ENCODE measurements around the gene IFNA5. TPM values are rescaled to one million over a fixed set of nuclear protein-coding genes. Genes with fewer than 3 reads are reported as not detected.

IFNA5 gene
- total and polyA plus RNA-seq, 2 donors (not counting 1 experiment from before 2014, with no cell fraction given): not detected

DNA sequence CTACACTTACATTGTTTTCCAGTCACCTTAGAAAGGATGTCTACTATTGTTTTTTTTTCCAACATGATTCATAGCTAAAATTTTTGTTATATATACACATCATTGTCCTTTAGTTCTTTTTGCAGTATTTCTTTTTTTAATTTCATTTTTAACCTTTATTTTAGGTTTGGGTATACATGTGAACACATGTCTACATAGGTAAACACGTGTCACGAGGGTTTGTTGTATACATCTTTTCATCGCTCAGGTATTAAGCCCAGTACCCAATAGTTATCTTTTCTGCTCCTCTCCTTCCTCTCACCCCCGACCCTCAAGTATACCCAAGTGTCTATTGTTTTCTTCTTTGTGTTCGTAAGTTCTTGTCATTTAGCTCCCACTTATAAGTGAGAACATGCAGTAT, 19.0 kb downstream of the IFNA5 start:
- H3K79me2 ChIP-seq (ENCODE audit: control insufficient read depth, insufficient read depth, low read length): no peaks in the 10 kb centered on the region
- H4K20me1 ChIP-seq (ENCODE audit: control insufficient read depth, extremely low read depth, insufficient read depth, low read length): no peaks in the 10 kb centered on the region

DNA sequence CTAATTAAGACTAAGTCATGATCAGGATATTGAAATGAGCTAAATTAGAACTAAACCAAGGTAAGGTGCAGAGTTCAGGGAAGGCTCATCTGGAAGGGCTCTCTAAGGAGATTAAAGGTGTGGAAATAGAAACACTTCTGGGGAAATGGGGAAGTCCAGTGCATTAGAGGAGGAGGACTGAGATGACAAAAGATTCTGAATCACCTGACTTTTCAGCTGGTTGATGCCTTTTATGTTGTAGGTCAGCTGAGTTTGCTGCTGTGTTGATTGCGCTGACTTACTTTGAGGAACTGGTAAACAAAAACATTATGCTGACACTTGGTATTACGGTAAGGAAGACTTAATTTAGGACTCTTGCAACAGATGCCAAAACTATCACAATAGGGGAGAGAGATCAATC, 23.8 kb downstream of the IFNA5 start:
- H2AFZ ChIP-seq (ENCODE audit: low read length): no peak overlapping the region
- H3K4me2 ChIP-seq (ENCODE audit: extremely low read depth, insufficient read depth, low read length): no peak overlapping the region
- H3K27ac ChIP-seq (ENCODE audit: insufficient read depth, low read length): no peak overlapping the region
- H3K36me3 ChIP-seq (ENCODE audit: control insufficient read depth, insufficient read depth, low read length): no peaks in the 10 kb centered on the region
- H3K27me3 ChIP-seq (ENCODE audit: control insufficient read depth, insufficient read depth, low read length): no peaks in the 10 kb centered on the region
- TF ChIP-seq EZH2 (IDR thresholded peaks at IDR 0.05; ENCODE audit: low read length, missing control alignments): no peak
- TF ChIP-seq, protein P1, sequence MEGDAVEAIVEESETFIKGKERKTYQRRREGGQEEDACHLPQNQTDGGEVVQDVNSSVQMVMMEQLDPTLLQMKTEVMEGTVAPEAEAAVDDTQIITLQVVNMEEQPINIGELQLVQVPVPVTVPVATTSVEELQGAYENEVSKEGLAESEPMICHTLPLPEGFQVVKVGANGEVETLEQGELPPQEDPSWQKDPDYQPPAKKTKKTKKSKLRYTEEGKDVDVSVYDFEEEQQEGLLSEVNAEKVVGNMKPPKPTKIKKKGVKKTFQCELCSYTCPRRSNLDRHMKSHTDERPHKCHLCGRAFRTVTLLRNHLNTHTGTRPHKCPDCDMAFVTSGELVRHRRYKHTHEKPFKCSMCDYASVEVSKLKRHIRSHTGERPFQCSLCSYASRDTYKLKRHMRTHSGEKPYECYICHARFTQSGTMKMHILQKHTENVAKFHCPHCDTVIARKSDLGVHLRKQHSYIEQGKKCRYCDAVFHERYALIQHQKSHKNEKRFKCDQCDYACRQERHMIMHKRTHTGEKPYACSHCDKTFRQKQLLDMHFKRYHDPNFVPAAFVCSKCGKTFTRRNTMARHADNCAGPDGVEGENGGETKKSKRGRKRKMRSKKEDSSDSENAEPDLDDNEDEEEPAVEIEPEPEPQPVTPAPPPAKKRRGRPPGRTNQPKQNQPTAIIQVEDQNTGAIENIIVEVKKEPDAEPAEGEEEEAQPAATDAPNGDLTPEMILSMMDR (conservative IDR thresholded peaks at IDR 0.05 in 1 of 2, IDR thresholded peaks at IDR 0.05 in 1 of 2; ENCODE audit: low read depth in 1 of 2, low read length in 2 of 2): no peak
- no peaks in the 10 kb centered on the region for H3K4me1 ChIP-seq (ENCODE audit: control insufficient read depth, extremely low read depth, insufficient read depth, low read length)
- DNase-seq (ENCODE audit: low read depth in 2 of 2): no peak
- no peaks in the 10 kb centered on the region for H4K20me1 ChIP-seq (ENCODE audit: control insufficient read depth, extremely low read depth, insufficient read depth, low read length)
- no peak overlapping the region for H3K9ac ChIP-seq (ENCODE audit: insufficient read depth, low read length)
- no peak overlapping the region for H3K4me3 ChIP-seq (replicated peaks in 1 of 4; ENCODE audit: control extremely low read depth in 1 of 4, insufficient read depth in 1 of 4, low read depth in 3 of 4, low read length in 4 of 4)
- H3K79me2 ChIP-seq (ENCODE audit: control insufficient read depth, insufficient read depth, low read length): no peaks in the 10 kb centered on the region
- no peaks in the 10 kb centered on the region for H3K9me3 ChIP-seq (ENCODE audit: control insufficient read depth, insufficient read depth, low read depth, low read length)

More for the DNA sequence above, 19.0 kb downstream of the IFNA5 start:
- Histone ChIP-seq H2AFZ (ENCODE audit: low read length) (no peak overlapping the region), H3K4me2 (ENCODE audit: extremely low read depth, insufficient read depth, low read length) (no peak overlapping the region), H3K4me3 (replicated peaks in 1 of 4; ENCODE audit: control extremely low read depth in 1 of 4, insufficient read depth in 1 of 4, low read depth in 3 of 4, low read length in 4 of 4) (no peak overlapping the region), H3K9ac (ENCODE audit: insufficient read depth, low read length) (no peak overlapping the region), H3K36me3 (ENCODE audit: control insufficient read depth, insufficient read depth, low read length) (no peaks in the 10 kb centered on the region), H3K9me3 (ENCODE audit: control insufficient read depth, insufficient read depth, low read depth, low read length) (no peaks in the 10 kb centered on the region), H3K27me3 (ENCODE audit: control insufficient read depth, insufficient read depth, low read length) (no peaks in the 10 kb centered on the region), H3K27ac (ENCODE audit: insufficient read depth, low read length) (no peak overlapping the region), H3K4me1 (ENCODE audit: control insufficient read depth, extremely low read depth, insufficient read depth, low read length) (no peaks in the 10 kb centered on the region)
- no peak for DNase-seq (ENCODE audit: low read depth in 2 of 2)
- TF ChIP-seq EZH2 (IDR thresholded peaks at IDR 0.05; ENCODE audit: low read length, missing control alignments): no peak
- TF ChIP-seq, protein P1 (conservative IDR thresholded peaks at IDR 0.05 in 1 of 2, IDR thresholded peaks at IDR 0.05 in 1 of 2; ENCODE audit: low read depth in 1 of 2, low read length in 2 of 2): no peak

DNA sequence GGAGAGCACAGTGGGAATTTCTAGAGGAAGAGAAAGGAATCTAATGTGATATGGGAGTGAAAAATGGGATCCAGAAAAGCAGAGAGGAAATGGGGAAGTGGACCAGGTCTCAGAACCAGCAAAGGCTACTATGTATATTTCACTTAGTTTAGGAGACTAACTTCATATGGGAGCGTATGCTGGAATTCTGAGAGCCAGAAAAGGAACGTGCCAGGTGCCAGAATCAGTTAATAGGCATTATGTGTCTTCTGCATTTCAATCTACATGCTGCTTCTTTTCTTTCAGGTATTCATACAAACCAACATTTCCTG, 36.8 kb downstream of the IFNA5 start:
- no peak for TF ChIP-seq EZH2 (IDR thresholded peaks at IDR 0.05; ENCODE audit: low read length, missing control alignments)
- TF ChIP-seq, protein P1 (conservative IDR thresholded peaks at IDR 0.05 in 1 of 2, IDR thresholded peaks at IDR 0.05 in 1 of 2; ENCODE audit: low read depth in 1 of 2, low read length in 2 of 2): no peak

More for the DNA sequence above, 36.8 kb downstream of the IFNA5 start:
- Histone ChIP-seq H3K9me3 (ENCODE audit: control insufficient read depth, insufficient read depth, low read depth, low read length) (no peaks in the 10 kb centered on the region), H3K4me1 (ENCODE audit: control insufficient read depth, extremely low read depth, insufficient read depth, low read length) (no peaks in the 10 kb centered on the region), H2AFZ (ENCODE audit: low read length) (no peak overlapping the region), H4K20me1 (ENCODE audit: control insufficient read depth, extremely low read depth, insufficient read depth, low read length) (no peaks in the 10 kb centered on the region), H3K4me3 (replicated peaks in 1 of 4; ENCODE audit: control extremely low read depth in 1 of 4, insufficient read depth in 1 of 4, low read depth in 3 of 4, low read length in 4 of 4) (no peak overlapping the region), H3K36me3 (ENCODE audit: control insufficient read depth, insufficient read depth, low read length) (no peaks in the 10 kb centered on the region), H3K79me2 (ENCODE audit: control insufficient read depth, insufficient read depth, low read length) (no peaks in the 10 kb centered on the region), H3K4me2 (ENCODE audit: extremely low read depth, insufficient read depth, low read length) (no peak overlapping the region), H3K9ac (ENCODE audit: insufficient read depth, low read length) (no peak overlapping the region), H3K27ac (ENCODE audit: insufficient read depth, low read length) (no peak overlapping the region), H3K27me3 (ENCODE audit: control insufficient read depth, insufficient read depth, low read length) (peaks cover 5% of the 10 kb centered on the region)
- DNase-seq (ENCODE audit: low read depth in 2 of 2): no peak
